AG04450 (cell line): ENCODE data around the gene SDR39U1. TPM values are rescaled to one million over a fixed set of nuclear protein-coding genes. Genes with fewer than 3 reads are reported as not detected.

ENCODE experiments used
- CTCF ChIA-PET: fragments of 300-600, 350-600 bp; formaldehyde crosslinking; extraction: SDS; loops from one replicate; lab custom pipeline; 2022; ENCODE audit warnings: antibody characterized with exemption, inconsistent platforms; lab: Charles Lee
- POLR2A ChIA-PET: fragments of 350-600 bp; formaldehyde crosslinking; extraction: SDS; loops from one replicate; lab custom pipeline; 2021; ENCODE audit warnings: antibody characterized with exemption, inconsistent platforms; lab: Yijun Ruan, JAX
- DNase-seq: peaks from one replicate; pipeline ENCODE4 v3.0.0-alpha.2; 2011; ENCODE audit warnings: low read depth, low spot score
- H3K27ac ChIP-seq: one replicate; pipeline ENCODE4 v1.5.1; 2012; ENCODE audit warnings: low read depth, low read length, control low read depth
- H3K27me3 ChIP-seq: one replicate; pipeline ENCODE4 v1.6.0; 2012; ENCODE audit warnings: low read length; ENCODE audit not compliant: control insufficient read depth, insufficient read depth
- H3K4me3 ChIP-seq: 2 replicates; pipeline ENCODE4 v1.5.1; 2011; ENCODE audit warnings: mild to moderate bottlenecking, low read depth, low read length, control low read depth
- H3K9me3 ChIP-seq: 2 replicates; pipeline ENCODE4 v1.5.1; 2012; ENCODE audit warnings: low read length; ENCODE audit not compliant: control insufficient read depth, insufficient read depth
- CTCF ChIP-seq: IDR thresholded peaks from 2 replicates; pipeline ENCODE4 v1.5.1; 2011; ENCODE audit warnings: low read depth, low read length, control low read depth, inconsistent platforms
- polyA plus RNA-seq: library from polyadenylated mRNA; depleted of rRNA; stranded (reverse); fragments of >200 nt; gene quantifications from 2 replicates; pipeline ENCODE4 v1.2.3, GENCODE V29; 2011

The SDR39U1 gene
- polyA plus RNA-seq, 1 experiment, result 22.9 TPM

DNA sequence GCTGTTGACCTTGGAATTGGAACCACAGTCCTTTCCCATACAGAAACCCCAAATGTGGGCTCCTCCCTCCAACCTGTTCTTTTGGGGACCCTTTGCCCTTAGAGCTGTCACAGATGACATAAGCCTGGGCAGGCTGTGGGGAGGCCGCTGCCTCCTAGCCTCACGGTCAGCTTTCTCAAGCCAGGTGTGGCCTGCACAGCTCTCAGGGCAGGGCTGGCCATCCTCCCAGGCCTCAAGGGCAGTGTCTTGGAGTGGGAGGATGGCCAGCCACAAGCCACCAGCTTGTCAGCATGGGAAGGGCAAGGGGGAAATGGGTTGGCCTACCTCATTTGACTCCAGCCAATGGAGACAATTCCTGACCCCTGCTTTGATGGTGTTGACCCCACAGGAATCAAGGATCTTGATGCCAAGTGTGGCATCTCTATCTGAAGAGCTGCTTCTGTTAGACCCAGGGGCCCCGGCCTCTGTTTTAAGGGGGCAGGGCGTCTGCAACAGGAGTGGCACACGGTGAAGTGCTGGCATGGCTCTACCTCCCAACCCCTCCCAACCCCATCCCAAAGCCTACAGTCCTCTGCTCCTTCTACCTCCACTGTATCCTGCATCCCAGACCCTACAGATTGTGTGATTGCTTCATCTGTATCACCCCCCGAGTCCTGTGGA is 24.6 kb downstream of the SDR39U1 start:
- Histone ChIP-seq H3K27ac (no peak overlapping the region), H3K4me3 (no peak overlapping the region), H3K27me3 (peaks cover 26% of the 10 kb centered on the region), H3K9me3 (no peaks in the 10 kb centered on the region; the same call in 1 of the 2 replicates)
- ChIA-PET CTCF (interaction anchor here (1.0 to 5.0 kb wide), 5 partner anchors 13 to 121 kb away, joined by 3 to 41 read pairs (median 4); partner anchors contain the start of genes ADCY4 and KHNYN), POLR2A (no interaction called here)
- no peak for DNase-seq
- TF ChIP-seq CTCF, result no peak

DNA sequence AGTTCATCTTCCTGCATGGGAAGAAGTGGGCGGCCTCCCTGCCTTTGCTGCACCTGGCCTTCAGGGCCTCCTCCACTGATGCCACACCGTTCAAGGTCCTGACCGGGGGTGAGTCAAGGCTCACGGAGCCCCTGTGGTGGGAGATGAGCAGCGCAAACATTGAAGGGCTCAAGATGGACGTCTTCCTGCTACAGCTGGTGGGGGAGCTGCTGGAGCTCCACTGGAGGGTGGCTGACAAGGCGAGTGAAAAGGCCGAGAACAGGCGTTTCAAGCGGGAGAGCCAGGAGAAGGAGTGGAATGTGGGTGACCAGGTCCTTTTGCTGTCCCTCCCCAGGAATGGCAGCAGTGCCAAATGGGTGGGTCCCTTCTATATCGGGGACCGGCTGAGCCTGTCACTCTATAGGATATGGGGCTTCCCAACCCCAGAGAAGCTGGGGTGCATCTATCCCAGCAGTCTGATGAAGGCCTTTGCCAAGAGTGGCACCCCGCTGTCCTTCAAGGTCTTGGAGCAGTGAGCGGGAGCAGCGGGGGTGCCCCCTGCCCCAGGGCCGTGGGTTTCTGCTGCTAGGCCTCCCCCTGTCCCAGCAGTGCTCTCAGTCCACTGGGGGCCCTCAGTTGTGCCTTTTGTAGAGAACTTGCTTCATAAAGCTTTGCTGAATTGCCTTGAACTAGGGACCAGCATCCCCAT is 25.5 kb downstream of the SDR39U1 start:
- no peak overlapping the region for H3K4me3 ChIP-seq
- peaks cover 26% of the 10 kb centered on the region for H3K27me3 ChIP-seq
- ChIA-PET POLR2A (no interaction called here), CTCF (interaction anchor here (1.3 to 5.0 kb wide), 2 partner anchors 14 to 51 kb away, joined by 3 to 41 read pairs; partner anchors contain the start of gene KHNYN)
- no peak overlapping the region for H3K27ac ChIP-seq
- TF ChIP-seq CTCF, result no peak
- no peaks in the 10 kb centered on the region; the same call in 1 of the 2 replicates for H3K9me3 ChIP-seq
- no peak for DNase-seq

- TF ChIP-seq CTCF, result no peak
- Histone ChIP-seq H3K9me3 (no peaks in the 10 kb centered on the region; the same call in 1 of the 2 replicates), H3K4me3 (no peak overlapping the region), H3K27ac (no peak overlapping the region), H3K27me3 (peaks cover 26% of the 10 kb centered on the region)
- ChIA-PET POLR2A (no interaction called here), CTCF (interaction anchor here (5.0 kb wide), 1 partner anchor 15 kb away, joined by 41 read pairs; the partner anchor contains the start of gene KHNYN)
- no peak for DNase-seq
Measured at GRCh38 chr14:24416254-24416931, 26.2 kb downstream of the SDR39U1 start.

DNA sequence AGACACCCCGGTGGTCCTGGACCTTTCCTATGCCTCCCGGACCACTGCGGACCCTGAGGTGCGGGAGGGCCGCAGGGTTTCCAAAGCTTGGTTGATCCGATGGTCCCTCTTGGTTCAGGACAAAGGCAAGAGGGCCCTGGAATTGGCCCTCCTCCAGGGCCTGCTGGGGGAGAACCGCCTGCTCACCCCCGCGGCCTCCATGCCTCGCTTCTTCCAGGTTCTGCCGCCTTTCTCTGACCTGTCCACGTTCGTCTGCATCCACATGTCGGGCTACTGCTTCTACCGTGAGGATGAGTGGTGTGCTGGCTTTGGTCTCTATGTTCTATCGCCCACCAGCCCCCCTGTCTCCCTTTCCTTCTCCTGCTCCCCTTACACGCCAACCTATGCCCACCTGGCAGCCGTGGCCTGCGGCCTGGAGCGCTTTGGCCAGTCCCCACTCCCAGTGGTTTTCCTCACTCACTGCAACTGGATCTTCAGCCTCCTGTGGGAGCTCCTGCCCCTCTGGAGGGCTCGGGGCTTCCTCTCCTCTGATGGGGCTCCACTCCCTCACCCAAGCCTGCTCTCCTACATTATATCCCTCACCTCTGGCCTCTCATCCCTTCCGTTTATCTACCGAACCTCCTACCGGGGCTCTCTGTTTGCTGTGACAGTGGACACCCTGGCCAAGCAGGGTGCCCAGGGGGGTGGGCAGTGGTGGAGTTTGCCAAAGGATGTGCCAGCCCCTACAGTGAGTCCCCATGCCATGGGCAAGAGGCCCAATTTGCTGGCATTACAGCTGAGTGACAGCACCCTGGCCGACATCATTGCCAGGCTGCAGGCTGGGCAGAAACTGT is 26.9 kb downstream of the SDR39U1 start:
- no peak overlapping the region for H3K27ac ChIP-seq
- no peak for DNase-seq
- ChIA-PET POLR2A (no interaction called here), CTCF (interaction anchor here (2.6 to 6.7 kb wide), 4 partner anchors 15 to 83 kb away, joined by 21 to 49 read pairs (median 40); partner anchors contain the start of genes ADCY4 and KHNYN)
- TF ChIP-seq CTCF, result no peak
- peaks cover 23% of the 10 kb centered on the region for H3K27me3 ChIP-seq
- no peaks in the 10 kb centered on the region; the same call in 1 of the 2 replicates for H3K9me3 ChIP-seq
- no peak overlapping the region for H3K4me3 ChIP-seq
